NCI-H2227 treated with DMSO at 0.1 percent for 48 hours (cell line): Measurements from ENCODE around the gene KDM7A.

ENCODE experiments used
- DNase-seq: peaks from one replicate; lab custom pipeline; 2025; lab: John Stamatoyannopoulos, UW

KDM7A gene

DNA sequence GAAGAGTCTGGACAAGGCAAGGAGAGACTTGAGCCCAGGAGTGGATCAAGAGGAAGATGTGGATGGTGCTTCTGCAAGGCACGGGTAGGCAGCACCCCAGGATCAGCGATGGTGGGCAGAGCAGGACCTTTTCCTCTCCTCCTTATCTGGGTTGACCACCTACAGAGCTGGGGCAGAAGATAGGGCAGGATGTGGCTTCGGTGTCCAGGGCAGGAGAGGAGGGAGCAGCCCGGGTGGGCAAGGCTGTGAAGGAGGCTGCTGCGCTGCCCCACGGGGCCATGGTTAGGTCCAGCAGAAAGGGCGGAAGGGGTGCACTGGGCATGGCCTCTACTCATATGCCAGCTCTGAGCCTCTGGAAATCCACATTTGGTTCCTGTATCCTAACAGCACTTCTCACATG is 94.0 kb downstream of the KDM7A start:
- DNase-seq = no peak

DNA sequence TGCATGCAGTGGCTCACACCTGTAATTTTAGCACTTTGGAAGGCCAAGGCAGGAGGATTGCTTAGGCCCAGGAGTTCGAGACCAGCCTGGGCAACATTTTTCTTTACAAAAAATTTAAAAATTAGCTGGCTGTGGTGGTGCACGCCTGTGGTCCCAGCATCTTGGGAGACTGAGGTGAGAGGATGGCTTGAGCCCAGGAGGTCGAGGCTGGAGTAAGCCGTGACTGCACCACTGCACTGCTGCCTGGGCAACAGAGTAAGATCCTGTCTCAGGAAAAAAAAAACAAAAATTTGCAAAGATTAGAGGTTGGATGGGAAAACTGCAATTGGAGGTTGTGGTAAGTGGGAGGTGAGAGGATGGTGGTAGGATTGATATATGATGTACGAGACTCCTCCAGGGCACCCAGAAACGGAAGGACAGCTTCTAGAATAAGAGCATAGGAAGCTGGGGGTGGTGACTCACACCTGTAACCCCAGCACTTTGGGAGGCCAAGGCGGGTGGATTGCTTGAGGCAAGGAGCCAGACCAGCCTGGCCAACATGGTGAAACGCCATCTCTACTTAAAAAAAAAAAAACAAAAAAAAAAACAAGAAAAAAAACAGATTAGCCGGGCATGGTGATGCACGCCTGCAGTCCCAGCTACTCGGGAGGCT is 94.9 kb downstream of the KDM7A start:
- DNase-seq = no peak

DNA sequence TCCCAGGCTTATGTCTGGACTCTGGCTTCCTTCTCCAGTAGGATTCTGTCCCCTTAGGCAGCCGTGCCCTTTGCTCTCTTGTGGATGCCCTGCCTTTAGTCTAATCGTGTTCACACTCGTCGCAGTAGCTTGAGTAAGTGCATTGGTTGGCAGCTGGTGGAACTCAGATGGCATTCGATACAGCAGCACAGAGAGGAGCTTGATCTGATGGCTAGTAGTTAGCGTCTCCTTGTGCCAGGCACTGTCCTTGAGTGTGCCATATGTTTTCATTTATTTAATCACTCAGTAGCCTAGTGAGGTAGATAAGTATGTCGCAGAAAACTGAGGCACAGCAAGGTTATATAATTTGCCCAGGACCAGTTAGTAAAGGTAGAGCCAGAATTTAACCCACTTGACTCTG is 95.9 kb downstream of the KDM7A start:
- no peak for DNase-seq

DNA sequence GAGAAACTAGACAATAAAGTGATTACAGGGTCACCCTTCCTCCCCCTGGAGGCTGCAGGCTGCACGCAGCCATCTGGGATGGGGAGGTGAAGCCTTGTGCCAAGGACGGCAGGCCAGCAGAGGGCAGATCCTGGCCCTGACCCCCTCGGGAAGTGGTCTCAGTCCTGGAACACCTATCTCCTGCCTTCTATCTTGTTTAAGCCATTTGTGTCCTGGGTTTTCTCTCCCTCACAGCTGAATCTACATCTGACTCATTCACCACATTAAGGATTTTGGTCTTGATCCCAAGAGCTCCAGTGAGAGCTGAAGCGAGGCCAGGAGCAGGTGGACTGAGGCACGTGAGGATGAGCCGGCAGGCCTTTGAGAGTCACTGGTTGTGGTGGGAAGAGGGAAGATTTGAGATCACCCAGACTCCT is 97.7 kb downstream of the KDM7A start:
- DNase-seq = no peak

DNA sequence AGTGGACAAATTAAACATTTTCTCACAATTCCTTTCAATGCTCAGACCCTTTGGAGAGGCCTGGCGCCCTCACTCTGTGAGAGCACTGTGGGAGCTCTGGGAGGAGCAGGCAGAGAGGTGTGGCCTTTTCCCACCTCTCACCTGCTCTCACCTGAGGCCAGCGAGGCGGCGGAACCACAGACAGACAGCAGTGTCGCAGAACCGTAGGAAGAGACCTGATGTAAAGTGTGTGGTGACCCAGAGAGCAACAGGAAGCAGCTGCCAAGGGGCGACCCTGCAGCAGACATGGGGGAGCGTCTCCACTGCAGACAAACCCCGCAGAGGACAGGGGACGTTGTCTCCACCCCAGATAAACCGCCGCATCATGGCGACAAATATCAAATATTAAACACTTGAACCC is 98.4 kb downstream of the KDM7A start:
- DNase-seq = no peak

DNA sequence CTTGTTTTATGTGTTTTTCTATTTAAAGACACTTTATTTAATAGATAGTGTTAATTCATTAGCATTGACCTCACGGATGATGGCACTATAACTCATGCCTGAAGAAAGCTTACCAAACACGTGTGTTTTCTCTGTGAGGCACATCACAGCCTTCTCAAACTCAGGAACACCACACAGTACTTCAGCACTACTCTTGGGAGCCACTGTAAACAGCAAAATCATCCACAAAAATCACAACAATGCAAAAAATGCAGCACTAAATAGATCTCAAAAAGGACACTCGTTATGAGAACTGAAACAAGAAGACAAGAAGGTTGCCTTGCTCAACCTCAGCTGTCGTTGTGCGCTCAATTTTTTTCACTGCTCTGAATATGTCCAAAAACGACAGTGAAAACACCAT is 102.0 kb downstream of the KDM7A start:
- no peak for DNase-seq

DNA sequence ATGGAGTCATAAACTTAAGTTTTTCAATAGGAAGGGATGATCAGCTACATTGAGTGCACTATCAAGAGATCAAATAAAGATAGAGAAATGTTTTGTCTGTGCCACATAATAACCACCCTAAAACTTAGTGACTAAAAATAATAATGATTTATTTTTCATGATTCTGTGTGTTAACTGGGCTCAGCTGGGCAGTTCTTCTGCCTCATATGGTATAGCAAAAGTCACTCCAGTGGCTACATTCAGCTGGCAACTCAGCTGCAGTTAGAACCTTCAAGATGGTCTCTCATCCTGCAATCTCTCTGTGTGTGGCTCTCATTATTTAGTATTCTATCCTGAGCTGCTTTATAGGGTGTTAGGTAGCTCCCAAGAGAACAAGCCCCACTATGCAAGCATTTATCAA is 106.2 kb downstream of the KDM7A start:
- no peak for DNase-seq

DNA sequence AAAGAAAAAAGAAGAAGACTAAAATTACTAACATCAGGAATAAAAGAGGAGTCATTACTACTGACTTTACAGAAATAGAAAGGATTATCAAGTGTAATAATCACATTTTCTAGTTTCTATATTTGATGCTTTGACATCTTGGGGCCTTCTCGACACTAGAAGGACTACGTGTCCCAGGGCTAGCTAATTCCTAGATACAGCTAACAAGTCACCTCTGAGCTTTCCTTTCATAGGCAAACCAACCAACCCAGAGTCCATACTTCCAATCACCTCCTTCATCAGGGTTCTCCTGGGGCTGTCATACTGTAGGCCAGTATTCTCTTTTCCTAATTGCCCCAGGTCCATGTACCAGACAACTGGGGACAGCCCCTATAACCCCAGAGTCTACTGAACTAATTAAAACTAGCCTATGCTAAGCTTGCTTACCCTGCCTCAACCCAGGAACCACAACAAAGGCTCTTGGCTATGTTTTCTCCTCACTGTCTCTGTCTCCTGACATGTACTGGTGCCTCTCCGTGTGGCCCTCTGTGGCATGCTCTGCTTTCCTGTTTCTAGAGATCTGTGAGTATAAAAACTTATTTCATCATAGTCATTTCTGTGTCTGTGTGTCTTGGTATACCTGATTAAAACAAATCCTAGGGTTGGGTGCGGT is 107.4 kb downstream of the KDM7A start:
- no peak for DNase-seq

DNA sequence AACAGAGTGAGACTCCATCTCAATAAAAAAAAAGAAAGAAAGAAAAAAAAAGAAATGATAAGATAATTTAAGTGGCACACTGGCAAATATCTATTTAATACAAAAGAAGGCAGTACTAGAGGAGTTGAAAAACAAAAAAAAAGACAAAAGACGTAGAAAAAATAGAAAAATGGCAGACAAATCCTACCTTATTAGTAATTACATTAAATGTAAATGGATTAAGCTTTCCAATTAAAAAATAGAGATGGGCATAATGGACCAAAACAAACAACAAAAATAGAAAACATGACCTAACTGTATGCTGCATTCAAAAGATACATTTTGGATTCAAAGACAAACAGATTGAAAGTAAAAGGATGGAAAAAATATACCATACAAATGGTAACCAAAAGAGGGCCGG is 108.8 kb downstream of the KDM7A start:
- no peak for DNase-seq

DNA sequence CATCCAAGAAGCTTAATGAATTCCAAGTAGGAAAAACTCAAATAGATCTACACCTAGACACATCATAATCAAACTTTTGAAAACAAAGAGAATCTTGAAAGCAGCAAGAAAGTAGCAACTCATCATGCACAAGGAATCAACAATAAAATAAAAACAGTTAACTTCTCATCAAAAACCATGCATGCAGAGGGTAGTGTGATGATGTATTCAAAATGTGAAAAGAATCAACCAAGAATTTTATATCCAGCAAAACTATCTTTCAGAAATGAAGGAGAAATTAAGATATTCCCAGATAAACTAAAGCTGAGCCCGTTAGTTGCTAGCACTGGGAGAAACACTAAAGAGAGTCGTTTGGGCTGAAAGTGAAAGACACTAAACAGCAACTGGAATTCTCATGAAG is 109.7 kb downstream of the KDM7A start:
- no peak for DNase-seq

DNA sequence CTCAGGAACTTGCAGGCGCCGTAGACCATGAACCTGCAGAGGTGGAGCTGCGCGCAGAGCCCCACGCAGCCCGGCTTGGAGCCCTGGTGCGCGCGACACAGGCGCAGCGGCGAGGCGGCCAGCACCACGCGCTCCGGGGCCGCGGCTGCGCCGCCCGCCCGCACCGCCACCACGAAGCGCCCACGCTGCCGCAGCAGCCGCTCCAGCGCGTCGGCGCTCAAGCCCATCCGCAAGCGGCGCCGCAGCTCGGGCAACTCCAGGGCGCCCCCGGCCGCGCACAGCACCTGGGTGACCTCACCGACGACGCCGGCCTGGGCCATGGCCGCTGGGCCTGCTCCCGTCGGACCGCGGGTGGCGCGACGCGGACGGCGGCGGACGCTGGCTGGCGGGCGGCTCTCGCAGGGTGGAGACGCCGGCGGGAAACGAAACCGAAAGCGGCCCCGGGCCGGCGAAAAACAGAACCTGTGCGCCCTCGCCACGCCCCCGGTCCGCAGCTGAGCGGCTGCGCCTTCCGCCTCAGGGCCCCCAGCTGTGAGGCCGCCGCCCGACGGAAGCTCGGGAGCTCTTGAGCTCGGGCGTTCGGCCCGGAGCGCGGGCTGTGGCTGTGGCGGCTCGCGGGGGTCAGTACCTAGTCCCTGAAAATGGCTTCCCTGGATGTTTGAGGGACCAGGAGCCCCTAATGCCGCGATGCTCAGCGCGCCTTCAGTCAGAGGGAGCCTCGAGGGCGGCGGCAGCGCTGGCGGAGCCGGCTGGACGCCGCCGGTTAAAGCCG is 114.1 kb downstream of the KDM7A start, which contains the start of gene PARP12:
Gene PARP12, minus strand, starts transcription at position 424 of the 772 bp plus-strand sequence. Its CDS starts 104 bp downstream, at position 320.
- peak; percentile 60 for DNase-seq

DNA sequence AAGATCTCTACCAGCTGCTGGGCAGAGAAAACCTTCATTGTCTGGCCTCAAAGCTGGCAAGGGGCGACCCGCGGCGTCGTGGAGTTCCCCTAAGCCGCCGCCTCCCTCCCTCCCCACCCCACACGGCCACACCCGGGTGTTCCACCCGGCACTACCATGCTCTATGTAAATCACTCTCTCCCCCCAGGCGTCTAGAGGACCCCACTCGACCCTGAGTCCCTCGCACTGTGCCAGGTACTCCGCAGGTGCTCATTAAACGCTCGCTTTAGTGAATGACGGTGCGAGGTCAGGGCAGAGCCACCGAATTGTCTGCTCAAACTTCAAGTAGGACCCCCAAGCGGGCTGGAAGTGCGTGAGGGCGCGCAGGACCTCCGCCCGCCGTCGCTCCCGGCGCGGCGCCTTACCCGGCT is 114.7 kb downstream of the KDM7A start:
- DNase-seq = no peak

DNA sequence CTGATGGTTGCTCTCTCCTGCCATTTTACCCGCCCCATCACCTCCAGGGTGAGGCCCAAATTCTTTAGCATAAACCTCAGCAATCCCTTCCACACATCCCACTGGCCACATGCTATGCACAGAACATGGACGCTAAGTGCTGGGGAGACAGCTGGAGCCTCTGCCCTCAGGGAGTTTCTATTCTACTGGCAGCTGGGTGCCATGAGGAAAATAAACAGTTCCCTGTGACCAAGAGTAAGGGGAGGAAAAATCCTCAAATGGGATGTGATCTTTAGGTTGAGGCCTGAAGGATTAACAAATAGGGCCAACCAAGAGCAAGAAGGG is 115.2 kb downstream of the KDM7A start:
- no peak for DNase-seq

DNA sequence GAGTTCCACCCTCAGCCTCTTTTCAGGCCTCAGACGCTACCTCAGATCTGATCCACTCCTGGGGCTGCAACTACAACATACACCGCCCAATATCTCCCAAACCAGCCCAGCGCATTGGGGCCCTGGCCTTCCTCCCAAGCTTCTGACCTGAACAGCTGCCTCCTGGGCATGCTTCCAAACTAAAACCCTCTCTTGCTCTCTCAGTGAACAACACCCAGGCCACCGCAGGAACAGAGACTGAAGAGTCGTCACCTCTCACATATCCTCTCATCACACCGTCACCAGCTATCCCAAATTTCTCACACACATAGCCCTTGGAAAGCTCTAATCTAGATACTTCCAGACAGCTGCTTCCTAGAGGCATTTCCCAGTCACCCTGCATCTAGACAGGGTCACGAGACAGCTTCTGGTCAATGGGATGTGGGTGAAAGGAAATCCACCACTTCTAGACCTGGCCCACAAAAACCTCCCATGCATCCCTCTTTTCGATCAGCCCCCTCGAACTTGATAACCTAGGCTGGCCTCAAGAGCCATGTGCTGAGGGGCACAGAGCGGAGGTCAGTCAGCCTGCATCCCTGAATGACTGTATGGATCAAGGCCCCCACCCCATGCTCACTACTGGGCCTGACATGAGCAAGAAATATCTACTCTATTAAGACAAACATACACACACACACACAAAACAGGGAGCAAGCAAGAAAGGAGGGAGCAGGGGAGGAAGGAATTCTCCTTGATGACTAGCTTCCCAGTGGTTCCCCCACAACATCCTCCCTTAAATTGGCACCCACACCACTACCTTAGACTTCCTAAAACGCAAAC is 115.8 kb downstream of the KDM7A start:
- no peak for DNase-seq

DNA sequence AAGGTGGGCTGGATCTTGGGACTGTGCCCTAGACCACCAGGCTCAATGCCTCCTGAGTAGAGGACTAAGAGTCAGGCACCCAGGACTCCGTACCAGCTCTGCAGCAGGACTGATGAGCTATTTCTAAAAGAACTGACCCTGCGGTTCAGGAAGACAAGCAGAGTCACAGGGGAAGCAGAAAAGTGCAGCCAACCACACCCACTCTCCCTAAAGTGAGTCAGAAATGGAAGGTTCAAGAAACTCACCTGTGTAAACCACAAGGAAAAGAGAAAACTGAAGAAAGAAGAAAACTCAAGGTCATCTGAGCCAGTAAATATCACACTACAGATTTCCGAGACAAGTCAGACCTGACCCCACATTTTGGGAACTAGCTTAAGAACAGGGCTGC is 116.5 kb downstream of the KDM7A start:
- no peak for DNase-seq

DNA sequence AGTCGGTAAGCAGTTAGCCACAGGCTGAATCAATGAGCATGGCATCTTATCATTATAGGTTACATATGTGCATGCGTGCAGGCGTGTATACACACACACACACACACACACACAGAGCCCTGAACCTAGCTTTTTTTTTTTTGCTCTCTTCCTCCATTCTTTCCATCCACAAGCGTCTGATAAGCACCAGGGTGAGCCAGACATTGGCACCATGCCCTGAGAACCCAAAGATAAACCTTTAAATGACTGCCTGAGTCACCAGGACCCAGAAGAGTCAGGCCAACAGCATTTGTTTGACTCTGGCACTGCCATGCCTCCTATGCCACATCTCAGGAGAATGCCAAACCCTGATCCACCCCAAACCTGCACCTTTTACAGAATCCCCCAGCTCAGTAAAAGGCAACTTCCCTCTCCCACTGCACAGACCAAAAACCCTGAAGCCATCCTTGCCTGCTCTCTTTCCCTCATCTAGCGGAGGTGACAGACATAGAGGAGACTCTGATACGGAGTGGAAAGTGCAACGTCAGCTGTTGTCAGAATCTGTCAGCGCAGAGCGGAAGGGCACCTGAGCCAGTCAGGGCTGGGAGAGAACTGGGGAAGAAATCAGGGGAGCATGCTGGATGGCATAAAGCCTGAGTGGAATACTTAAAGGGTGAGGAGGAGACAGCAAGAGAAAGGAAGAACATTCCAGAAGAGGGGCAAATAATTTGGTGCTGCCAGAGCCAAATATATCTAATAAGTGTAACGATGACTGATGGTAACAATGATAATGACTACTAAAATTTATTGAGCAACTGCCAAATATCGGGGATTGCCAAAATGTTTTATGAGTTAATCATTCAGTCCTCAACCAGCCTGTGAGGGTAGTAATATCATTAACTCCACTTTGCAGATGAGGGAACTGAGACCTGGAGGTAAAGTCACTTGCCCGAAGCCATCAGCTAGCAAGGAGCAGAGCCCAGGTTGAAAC is 117.2 kb downstream of the KDM7A start:
- no peak for DNase-seq

DNA sequence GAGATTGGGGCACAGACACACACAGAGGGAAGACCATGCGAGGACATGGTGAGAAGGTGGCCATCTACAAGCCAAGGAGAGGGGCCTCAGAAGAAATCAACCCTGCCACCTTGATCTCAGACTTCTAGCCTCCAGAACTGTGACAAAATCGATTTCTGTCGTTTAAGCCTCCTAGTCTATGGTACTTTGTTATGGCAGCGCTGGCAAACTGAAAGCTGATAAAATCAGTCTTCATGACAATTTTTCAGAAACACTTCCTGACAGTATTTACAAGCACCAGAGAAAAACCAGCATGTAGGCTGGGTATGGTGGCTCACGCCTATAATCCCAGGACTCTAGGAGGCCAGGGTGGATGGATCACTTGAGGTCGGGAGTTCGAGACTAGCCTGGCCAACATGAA is 118.3 kb downstream of the KDM7A start:
- no peak for DNase-seq

DNA sequence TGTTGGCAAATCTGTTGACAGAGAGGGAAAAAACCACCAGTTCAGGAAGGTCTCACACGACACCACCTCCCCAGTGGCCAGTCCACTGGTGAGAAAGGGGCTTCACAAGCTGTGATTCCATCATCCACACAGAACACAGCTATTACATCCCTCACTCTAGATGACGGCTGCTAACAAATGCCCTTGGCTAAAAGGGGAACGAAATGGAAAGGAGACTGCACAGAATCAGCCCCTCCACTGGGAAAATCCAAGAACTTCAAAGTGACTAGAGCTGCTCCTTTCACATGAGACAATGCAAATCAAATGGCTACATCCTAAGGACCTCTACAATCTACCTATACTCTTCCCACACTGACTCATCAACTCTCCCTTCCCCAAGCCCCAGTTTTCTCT is 119.6 kb downstream of the KDM7A start:
- DNase-seq = no peak

DNA sequence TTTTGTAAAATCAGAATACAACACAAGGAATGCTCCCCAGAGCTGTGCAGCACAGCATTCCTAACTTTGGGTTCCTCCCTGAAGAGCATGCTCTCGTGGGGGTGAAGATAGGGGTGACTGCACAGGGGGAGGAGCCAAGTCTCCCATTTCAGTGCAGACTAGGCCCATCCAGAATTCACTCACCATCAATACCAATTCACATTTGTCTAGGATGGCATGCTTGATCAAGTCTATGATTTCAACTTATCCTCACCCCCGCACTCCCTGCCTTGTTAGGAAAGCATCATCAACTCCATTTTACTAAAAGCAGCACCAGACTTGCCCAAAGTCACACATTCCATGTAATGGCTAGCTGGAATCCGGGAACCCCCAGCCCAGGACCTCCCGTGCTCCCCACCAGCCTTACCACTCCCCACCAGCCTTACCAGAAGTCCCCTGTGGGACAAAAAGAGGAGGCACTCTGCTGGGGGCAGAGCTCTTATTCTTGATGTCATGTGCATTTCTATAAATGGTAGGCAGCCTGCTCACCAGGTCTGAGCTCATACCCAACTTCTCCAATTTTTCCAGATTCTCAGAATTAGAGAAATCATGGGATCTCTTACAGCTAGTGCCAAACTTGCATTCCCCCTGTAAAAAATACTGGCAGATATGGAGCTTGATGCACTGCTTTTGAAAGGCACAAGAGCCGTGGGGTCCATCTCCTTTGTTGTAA is 120.2 kb downstream of the KDM7A start:
- no peak for DNase-seq

DNA sequence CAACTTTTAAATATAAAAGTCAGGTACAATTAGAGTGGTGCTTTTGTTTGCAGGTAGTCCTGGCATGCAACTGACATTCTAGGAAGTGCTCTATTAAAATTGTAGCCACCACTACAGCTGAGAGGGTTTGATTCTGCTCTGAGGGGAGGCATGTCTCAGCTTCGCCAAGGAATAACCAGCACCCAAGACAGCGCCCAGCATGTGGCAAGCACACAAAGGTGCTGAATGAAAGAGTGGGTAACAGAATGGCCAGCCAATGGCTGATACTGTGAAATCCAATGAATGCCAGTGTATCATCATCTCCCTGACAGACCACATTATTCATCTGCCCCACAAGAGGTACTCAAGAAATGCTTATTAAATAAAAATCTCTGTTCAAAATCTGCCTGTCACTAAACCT is 121.0 kb downstream of the KDM7A start:
- no peak for DNase-seq

DNA sequence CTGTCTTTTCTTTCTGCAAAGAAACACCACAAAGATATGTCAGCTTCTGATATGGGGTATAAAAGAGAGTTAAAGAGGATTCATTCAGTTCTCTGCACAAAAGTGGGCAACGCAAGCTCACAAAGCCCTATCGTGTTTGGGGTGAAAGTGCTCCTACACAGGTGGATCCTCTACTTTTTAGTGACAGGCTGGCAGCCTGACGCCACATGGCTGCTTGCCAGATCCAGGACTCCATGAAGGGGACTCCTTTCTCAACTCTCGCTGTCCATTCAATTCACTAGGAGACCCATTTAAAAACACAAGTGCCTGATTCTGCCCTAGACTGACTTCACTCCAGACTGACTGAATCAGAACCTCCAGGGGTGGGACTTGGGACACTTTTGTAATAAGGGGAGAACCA is 122.0 kb downstream of the KDM7A start:
- no peak for DNase-seq
